Body of pancreas (tissue), 4 donors: ENCODE measurements around the gene ADAMTS17.

ENCODE experiments used
- CTCF ChIP-seq, 7 experiments: fragments of 450-650 bp in 4 of 7; fragments of 200-600 bp in 3 of 7; sonication (generic) in 3 of 7; IDR thresholded peaks; one replicate each; pipeline ENCODE4 v1.5.1; 2016 to 2019; ENCODE audit warnings: antibody characterized with exemption in 7 of 7
- POLR2A ChIP-seq, 3 donors: fragments of 450-650 bp; IDR thresholded peaks; one replicate each; pipeline ENCODE4 v1.6.1; 2016; ENCODE audit warnings: antibody characterized with exemption in 3 of 3, mild to moderate bottlenecking in 2 of 3

- TF ChIP-seq CTCF (IDR thresholded peaks at IDR 0.05) (no peak), POLR2A (IDR thresholded peaks at IDR 0.05) (no peak)
Observed at GRCh38 chr15:100118546-100118945, 223.2 kb downstream of the ADAMTS17 start.
